Measurements from ENCODE around the gene TUBE1.

TUBE1 gene

DNA sequence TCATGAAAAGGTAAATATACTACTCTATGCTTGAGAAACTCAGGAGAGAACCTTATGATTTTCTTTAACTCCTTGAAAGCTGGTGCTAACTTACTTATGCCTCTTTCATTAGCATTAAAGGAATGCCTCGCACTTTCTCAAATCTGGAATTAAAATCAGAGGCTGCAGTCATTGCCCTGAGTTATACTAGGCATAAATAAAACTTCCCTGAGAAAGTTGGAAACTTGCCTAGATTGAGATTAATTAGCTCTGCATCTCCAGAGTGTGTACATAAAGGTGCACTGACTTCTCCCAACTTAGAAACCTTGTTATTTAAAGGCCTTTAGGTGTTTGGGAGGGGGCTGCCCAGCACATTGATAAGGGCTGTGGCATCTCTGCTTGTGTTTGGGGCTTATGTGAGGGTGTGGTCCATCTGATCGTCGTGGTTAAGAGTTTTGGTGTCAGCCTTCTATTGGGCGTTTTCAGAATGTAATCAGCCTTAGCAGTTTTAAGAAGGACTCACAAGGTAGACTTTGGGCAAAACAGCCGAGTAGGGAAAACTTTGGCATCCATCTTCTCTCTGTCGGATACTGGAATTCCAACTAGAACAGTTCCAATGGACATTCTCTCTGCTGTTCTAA, 65.5 kb downstream of the TUBE1 start:
- no peak overlapping the region for H3K9ac ChIP-seq (ENCODE audit: low read length)
- H3K36me3 ChIP-seq (ENCODE audit: control insufficient read depth, insufficient read depth, low read length), result no peaks in the 10 kb centered on the region
- no peak overlapping the region for H3K4ac ChIP-seq (ENCODE audit: low read depth, low read length)
- no peak overlapping the region for H3K27ac ChIP-seq (ENCODE audit: low read depth, low read length)
- no peaks in the 10 kb centered on the region for H3K4me1 ChIP-seq (ENCODE audit: control insufficient read depth, low read depth, low read length)
- H3K18ac ChIP-seq (ENCODE audit: low read length), result no peak overlapping the region
- no peak overlapping the region for H2AK5ac ChIP-seq (ENCODE audit: low read length)
- H2BK5ac ChIP-seq (ENCODE audit: low read length), result no peak overlapping the region
- no peaks in the 10 kb centered on the region for H3K79me1 ChIP-seq (ENCODE audit: low read length)
- no CpG with 5 or more reads among the region's 6 CpGs for WGBS (ENCODE audit: extremely low coverage, insufficient coverage, low lambda C conversion rate)
- no peak for DNase-seq
- no peak overlapping the region for H3K4me2 ChIP-seq (ENCODE audit: low read length)
- no peak overlapping the region for H3K23ac ChIP-seq (ENCODE audit: low read length)
- no peaks in the 10 kb centered on the region for H3K27me3 ChIP-seq (ENCODE audit: insufficient read depth, low read length, poor library complexity)
- H2BK120ac ChIP-seq (ENCODE audit: low read depth, low read length), result no peak overlapping the region
- no peak overlapping the region for H3K56ac ChIP-seq (ENCODE audit: low read length)
- no peak overlapping the region for H3K4me3 ChIP-seq (ENCODE audit: low read length)
- H4K8ac ChIP-seq (ENCODE audit: low read depth, low read length), result no peak overlapping the region
- no peak overlapping the region for H4K5ac ChIP-seq (ENCODE audit: low read length)
- no peak overlapping the region for H2BK15ac ChIP-seq (replicated peaks; ENCODE audit: low read depth)
- H3K79me2 ChIP-seq (ENCODE audit: control insufficient read depth, insufficient read depth, low read length), result no peaks in the 10 kb centered on the region

Data from mesendoderm (in vitro differentiated cells).